ENCODE data around the gene MEGF6.

MEGF6 gene

GRCh38 chr1:3459051-3459908, 152.0 kb downstream of the MEGF6 start:
- no peak for DNase-seq (ENCODE audit: low read depth)

GRCh38 chr1:3457910-3458883, 153.1 kb downstream of the MEGF6 start:
- no peak for DNase-seq (ENCODE audit: low read depth)

GRCh38 chr1:3456964-3457909, 154.1 kb downstream of the MEGF6 start:
- DNase-seq (ENCODE audit: low read depth): no peak

- no peak for DNase-seq (ENCODE audit: low read depth)
Measured at GRCh38 chr1:3456449-3456963, 154.8 kb downstream of the MEGF6 start.

- no peak for DNase-seq (ENCODE audit: low read depth)
Measured at GRCh38 chr1:3455670-3456448, 155.4 kb downstream of the MEGF6 start.

- no peak for DNase-seq (ENCODE audit: low read depth)
Measured at GRCh38 chr1:3454811-3455618, 156.3 kb downstream of the MEGF6 start.

- DNase-seq (ENCODE audit: low read depth): no peak
Measured at GRCh38 chr1:3453891-3454810, 157.2 kb downstream of the MEGF6 start, which contains the start of gene ARHGEF16. TSS of gene ARHGEF16 (plus strand) at chr1:3454665. CDS start at chr1:3463085, 8,420 bp downstream.

- DNase-seq (ENCODE audit: low read depth): no peak
Measured at GRCh38 chr1:3453203-3453761, 158.0 kb downstream of the MEGF6 start.

- DNase-seq (ENCODE audit: low read depth): no peak
Measured at GRCh38 chr1:3452866-3453175, 158.5 kb downstream of the MEGF6 start.

GRCh38 chr1:3451994-3452865, 159.1 kb downstream of the MEGF6 start:
- DNase-seq (ENCODE audit: low read depth): no peak

- DNase-seq (ENCODE audit: low read depth): no peak
Measured at GRCh38 chr1:3450983-3451382, 160.3 kb downstream of the MEGF6 start.

- no peak for DNase-seq (ENCODE audit: low read depth)
Measured at GRCh38 chr1:3450202-3450863, 161.0 kb downstream of the MEGF6 start.

- DNase-seq (ENCODE audit: low read depth): no peak
Measured at GRCh38 chr1:3444736-3445135, 166.6 kb downstream of the MEGF6 start.

- DNase-seq (ENCODE audit: low read depth): no peak
Measured at GRCh38 chr1:3444298-3444697, 167.0 kb downstream of the MEGF6 start.

- DNase-seq (ENCODE audit: low read depth): no peak
Measured at GRCh38 chr1:3443807-3444206, 167.5 kb downstream of the MEGF6 start.

- no peak for DNase-seq (ENCODE audit: low read depth)
Measured at GRCh38 chr1:3442901-3443300, 168.4 kb downstream of the MEGF6 start.

GRCh38 chr1:3442331-3442730, 169.0 kb downstream of the MEGF6 start:
- DNase-seq (ENCODE audit: low read depth): no peak

All from stromal cell of bone marrow (primary cell).